Activated gamma-delta T cell (primary cell): ENCODE results near the gene URGCP.
A peak's percentile ranks its signal among the peaks of the same experiment; 100 is the strongest.
"Not testable (repeated sequence)": the region's sequence is repeated elsewhere in the genome, so short reads cannot be mapped to it uniquely, and the experiment has no call there.

Source experiments
- DNase-seq: peaks from one replicate; lab custom pipeline; 2025; lab: John Stamatoyannopoulos, UW

URGCP gene

GRCh38 chr7:43921423-43921822, 15.0 kb upstream of the URGCP start:
- DNase-seq: no peak

GRCh38 chr7:43915907-43916306, 9.5 kb upstream of the URGCP start:
- DNase-seq: no peak

DNA sequence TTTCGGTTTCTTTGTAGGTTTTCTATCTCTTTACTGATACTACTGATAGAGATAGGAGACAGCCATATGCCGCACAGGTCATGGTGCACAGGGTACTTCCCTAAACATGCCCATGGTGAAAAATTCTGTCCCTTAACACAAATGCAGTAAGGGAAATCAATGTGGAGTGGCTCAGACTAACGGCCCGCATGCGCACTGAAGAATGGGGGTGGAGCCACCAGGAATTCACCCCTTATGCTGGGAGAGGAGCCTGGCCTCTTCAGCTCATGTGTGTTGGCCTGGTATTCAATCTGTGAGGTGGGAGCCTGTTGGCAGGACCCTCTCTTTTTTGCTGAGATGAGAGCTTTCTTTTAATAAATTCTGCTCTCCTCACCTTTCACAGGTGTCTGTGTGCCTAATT, 8.4 kb upstream of the URGCP start:
- no peak for DNase-seq

- peak; percentile 23 for DNase-seq
Observed at GRCh38 chr7:43905956-43906330, 453 bp downstream of the URGCP start.

GRCh38 chr7:43905209-43905946, 1.0 kb downstream of the URGCP start:
- no peak for DNase-seq

GRCh38 chr7:43904533-43905208, 1.7 kb downstream of the URGCP start:
- DNase-seq: no peak

DNA sequence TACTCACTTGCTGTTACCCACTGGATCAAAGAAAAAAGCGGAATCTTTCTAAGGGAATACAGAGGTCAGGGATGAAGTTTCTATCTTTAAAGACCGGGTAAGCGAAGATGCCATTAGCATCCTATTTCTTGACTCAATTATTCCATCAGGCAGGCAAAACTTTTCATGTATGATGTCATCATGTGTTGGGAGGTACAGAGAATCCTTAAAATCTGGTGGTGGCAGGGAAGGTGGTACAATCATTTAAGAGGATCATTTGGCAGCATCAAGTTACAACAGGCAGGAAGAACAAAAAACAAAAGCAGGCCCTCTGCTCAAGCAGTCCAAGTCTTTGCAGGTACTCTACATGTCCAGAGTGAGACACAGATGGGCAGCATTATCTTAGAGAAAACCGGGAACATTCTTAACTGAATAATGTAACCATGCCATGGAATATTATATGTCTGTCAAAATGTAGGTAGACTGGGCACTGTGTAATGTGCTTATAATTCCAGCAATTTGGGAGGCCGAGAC, 3.8 kb downstream of the URGCP start:
- no peak for DNase-seq

GRCh38 chr7:43898571-43898970, 7.8 kb downstream of the URGCP start:
- not testable (repeated sequence) for DNase-seq

- DNase-seq: no peak
Observed at GRCh38 chr7:43895847-43896415, 10.5 kb downstream of the URGCP start.

- no peak for DNase-seq
Observed at GRCh38 chr7:43891069-43891955, 15.1 kb downstream of the URGCP start.

DNA sequence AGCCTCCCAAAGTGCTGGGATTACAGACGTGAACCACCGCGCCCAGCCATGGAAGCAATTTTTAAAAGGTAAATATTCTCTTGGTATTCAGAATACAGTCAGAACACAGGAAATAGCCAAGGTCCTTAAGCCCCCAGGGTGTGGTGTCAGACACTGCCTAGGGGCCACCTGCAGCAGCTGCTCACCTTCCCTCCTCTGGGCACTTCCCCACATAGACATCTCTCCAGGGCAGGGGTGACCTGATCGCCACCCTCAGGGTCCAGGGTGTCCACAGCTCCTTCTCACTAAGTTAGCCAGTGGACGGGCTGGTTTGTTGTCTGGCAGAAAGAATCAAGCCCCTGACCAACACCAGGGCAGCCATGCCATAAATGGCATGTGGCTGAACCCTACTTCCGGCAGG, 15.9 kb downstream of the URGCP start:
- DNase-seq: no peak

GRCh38 chr7:43888993-43889945, 17.1 kb downstream of the URGCP start:
- no peak for DNase-seq

DNA sequence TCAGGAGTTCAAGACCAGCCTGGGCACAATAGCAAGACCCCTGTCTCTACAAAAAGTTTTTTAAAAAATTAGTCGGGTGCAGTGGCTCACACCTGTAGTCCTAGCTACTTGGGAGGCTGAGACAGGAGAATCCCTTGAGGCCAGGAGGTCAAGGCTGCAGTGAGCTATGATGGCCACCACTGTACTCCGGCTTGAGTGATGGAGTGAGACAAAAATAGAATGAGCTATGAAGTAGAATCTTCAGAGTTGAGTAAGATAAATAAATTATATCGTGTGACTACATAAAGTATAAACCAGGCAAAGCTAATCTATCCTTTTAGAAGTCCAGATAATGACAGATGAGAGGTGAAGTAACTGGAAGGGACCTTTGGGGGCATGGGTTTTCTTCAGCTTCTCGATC, 21.8 kb downstream of the URGCP start:
- DNase-seq: no peak

- DNase-seq: no peak
Observed at GRCh38 chr7:43884209-43884608, 22.2 kb downstream of the URGCP start.

GRCh38 chr7:43880596-43880995, 25.8 kb downstream of the URGCP start:
- DNase-seq: no peak

GRCh38 chr7:43879477-43879876, 26.9 kb downstream of the URGCP start:
- no peak for DNase-seq

DNA sequence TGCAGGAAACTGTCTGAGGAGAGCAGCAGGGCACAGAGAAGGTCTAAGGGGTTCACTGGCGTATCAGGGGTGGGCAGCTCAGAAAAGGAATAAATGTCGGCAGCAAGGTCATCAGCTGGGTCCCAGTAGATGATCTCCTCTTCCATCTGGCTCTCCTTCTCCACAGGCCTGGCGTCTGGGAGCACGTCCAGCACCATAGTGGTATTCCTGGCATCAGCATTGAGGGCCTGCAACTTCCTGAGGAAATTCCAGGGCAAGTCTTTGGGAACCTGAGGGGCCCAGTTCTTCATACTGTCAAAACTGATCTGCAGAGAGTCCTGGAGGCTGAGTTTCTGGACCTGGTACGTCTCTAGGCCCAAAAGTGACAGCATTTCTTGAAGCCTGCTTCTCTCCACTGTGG, 27.5 kb downstream of the URGCP start:
- DNase-seq: no peak

GRCh38 chr7:43877968-43878864, 28.2 kb downstream of the URGCP start:
- no peak for DNase-seq

GRCh38 chr7:43876976-43877745, 29.2 kb downstream of the URGCP start:
- no peak for DNase-seq
